Medulla oblongata (tissue), 1 donor: Measurements from ENCODE around the gene CTDSPL.

ENCODE experiments used
- DNase-seq: peaks from one replicate; pipeline ENCODE4 v3.0.0-alpha.2; 2015; ENCODE audit errors: extremely low spot score

CTDSPL gene

DNA sequence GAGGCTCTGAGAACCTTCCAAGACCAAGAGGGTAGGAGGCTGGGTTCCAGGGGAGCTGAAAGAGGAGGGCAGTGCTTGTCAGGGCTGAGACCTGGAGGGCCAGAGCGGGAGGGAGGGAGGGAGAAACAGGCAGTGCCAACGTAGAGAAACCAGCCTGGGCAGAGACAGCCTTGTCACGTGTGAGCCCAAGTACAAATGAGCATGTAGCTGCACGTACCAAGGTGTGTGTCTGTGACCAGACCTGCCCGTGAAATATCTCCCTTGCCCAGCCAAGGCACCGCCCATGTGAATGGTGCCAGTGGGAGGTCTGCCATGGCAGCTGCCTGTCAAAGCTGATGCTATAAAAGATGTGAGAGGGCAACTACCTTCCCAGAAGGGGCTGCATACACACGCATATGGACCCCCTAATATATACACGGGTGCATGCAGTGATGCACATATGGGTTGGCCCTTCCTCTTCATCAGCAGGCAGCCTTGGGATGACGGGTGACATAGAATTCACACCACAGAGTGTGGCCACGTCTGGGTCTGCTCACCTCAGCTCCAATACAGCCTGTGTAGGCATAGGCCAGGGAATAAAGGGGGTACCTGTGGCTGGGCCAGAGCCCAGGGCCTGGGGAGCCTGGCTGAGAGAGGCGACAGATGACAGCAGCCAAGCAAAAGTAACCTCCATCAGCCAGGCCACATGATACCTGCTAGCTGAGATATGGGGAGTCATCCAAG lies 7.8 kb upstream of the CTDSPL start:
- no peak for DNase-seq

DNA sequence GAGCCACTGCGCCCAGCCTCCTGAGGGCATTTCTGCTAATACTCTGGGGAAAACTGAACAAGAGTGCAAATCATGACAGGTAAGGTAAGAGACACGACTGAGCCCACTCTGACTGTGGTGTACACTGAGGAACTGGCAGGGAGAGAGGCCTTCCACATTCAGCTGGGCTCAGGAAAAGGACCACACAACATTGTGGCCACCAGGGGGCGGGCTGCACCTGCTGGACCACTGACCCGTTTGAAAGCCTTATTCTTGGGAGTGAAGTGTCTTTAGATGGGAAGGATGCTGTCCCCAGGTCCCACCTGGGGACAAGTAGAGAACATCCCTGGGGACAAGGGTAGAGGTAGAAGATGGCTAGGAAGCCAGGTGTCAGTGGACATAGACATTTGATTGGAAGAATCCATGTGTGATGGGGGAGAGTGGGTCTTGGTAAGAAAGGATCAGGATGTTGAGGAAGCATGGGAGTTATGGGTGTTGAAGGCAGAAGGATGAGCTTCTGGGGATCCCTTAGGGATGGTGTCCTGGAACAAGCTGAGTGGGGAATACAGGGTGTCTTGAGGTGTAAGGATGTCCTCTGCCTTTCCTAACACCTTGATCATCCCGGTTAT lies 6.2 kb upstream of the CTDSPL start:
- peak; percentile 92 for DNase-seq

GRCh38 chr3:37856381-37856780 lies 5.3 kb upstream of the CTDSPL start:
- peak; percentile 51 for DNase-seq

DNA sequence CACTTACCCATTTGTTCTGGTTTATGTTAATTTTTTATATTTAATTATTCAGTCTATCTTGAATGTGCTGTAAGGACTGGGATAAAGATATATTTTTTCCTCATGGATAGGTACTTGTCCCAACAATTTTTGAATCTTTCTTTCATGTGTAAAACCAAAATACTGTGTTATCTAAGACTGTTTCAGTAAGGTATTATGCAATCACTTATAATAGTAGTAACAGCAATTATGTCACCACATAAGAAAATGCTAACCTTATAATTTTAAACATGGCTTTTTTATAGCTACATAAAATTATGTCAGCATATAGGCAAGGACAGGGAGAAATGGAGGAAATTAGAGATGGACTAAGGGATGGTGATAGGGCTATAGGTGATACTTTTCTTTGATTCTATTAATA lies 2.9 kb upstream of the CTDSPL start:
- DNase-seq, result no peak

DNA sequence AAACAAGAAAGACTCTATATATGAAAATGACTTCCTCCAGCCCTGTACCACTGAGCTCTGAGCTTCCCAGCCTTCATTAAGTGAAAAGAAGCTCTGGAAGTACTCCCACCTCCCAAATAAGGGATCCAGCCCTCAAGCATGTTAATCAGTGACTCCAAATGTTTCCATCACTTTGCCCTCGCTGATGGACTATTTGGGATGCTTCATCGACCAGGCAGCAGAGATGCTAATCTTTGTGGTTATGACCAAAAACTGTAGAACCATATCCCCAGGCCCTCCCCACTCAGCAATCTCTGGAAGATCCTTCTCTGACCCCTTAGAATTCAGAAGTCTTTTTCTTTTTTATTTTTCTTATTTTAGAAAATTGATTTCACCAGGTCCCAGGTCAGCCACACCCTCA lies 2.3 kb upstream of the CTDSPL start:
- no peak for DNase-seq

- DNase-seq, result peak; percentile 17
Measured at GRCh38 chr3:37859908-37860199, 1.8 kb upstream of the CTDSPL start.

DNA sequence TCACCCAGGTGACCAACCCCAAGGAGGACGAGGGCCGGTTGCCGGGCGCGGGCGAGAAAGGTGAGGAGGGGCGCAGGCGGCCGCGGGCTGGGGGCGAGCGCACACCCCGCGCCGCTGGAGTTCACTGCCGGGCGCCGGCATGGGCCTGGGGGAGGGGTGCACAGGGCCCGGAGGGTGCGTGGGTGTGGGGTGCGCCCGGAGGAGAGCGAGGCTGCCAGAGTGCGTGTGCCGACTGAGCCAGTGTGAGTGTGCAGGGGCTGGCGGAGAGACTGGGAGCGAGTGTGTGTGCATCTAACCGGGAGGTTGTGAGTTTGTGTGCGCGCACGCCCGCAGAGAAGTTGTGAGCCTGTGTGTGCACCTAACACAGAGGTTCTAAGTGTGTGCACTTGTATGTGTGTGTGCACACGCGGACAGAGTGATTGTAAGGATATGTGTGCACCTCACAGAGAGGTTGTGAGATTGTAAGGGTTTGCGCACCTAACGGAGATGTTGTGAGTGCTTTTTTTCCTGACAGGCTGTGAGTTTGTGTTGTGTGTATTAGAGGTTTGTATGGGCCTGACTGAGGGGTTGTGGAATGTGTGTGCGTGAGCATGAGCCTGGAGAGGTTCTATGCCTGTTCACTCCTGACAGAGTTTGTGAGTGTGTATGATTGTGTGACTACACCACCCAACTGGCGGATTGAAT lies 681 bp downstream of the CTDSPL start:
- DNase-seq, result peak; percentile 28

- DNase-seq, result peak; percentile 69
Measured at GRCh38 chr3:37862903-37863815, 1.5 kb downstream of the CTDSPL start.

GRCh38 chr3:37863949-37864822 lies 2.5 kb downstream of the CTDSPL start:
- peak; percentile 22 for DNase-seq

DNA sequence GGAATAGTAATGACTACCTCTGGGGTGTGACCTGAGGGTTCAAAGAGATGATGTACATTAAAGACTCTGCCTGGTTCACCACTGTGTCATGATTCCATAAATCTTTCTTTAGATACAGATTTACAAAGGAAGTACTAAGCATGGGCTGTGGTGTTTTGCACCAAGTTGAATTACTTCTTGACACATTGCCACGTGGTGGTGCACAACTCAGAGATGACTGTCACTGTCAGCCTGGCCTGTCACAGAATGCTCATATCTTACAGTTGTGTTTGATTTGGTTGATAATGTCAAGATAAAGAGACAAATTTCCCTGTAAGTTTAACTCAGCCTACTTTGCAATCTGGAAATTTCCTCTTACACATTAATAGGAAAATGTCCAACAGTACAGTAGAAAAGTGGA lies 3.2 kb downstream of the CTDSPL start:
- peak; percentile 44 for DNase-seq

DNA sequence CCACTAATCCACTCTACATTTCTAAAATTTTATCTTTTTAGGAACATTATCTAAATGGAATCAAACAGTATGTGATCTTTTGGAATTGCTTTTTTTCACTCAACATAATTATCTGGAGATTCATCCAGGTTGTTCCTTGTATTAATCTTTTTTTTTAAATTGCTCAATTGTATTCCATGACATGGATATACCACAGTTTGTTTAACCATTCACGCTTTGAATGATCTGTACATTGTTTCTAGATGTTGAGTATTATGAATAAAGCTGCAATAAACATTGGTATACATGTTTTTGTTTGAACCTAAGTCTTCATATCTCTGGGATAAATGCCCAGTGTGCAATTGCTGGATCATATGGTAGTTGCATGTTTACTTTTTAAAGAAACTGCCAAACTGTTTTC lies 5.5 kb downstream of the CTDSPL start:
- DNase-seq, result no peak

- no peak for DNase-seq
Measured at GRCh38 chr3:37871858-37872257, 10.2 kb downstream of the CTDSPL start.

GRCh38 chr3:37872413-37873160 lies 10.9 kb downstream of the CTDSPL start:
- no peak for DNase-seq

DNA sequence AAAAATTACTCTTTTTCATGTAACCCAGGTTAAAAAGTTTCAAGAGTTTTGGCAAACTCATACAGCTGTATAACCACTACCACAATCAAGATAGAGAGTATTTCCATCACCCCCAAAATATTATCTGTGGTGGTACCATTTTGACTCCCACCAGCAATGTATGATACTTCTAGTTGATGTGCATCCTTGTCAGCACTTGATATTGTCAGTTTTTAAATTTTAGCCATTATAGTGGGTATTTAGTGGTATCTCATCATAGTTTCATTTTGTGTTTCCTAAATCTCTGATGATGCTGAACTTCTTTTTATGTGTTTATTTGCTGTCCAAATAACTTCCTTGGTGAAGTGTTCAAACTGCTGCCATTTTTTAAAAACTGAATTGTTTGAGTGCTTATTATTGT lies 14.6 kb downstream of the CTDSPL start:
- no peak for DNase-seq

GRCh38 chr3:37882711-37883110 lies 21.0 kb downstream of the CTDSPL start:
- no peak for DNase-seq

GRCh38 chr3:37885814-37886213 lies 24.1 kb downstream of the CTDSPL start:
- DNase-seq, result no peak

- DNase-seq, result no peak
Measured at GRCh38 chr3:37886395-37886794, 24.7 kb downstream of the CTDSPL start.

DNA sequence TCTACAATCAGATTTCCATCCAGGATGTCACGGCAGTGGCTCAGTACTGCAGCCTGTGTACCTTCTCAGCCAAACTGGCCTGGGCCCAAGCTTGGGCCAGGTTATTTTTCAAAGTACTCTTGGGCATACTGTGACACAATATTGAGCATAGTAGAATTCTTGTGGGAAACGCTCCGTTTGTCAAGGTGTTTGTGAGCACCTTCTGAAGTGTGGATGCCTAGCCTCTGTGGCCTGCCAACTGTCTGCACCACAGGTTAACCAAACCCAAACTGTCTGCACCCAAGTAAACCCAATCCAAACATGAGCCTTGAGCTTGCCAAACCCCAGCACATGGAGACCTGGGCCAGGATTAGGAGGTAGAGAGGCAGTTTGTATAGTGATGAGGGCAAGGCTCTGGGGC lies 25.4 kb downstream of the CTDSPL start:
- DNase-seq, result no peak

- DNase-seq, result no peak
Measured at GRCh38 chr3:37887824-37888223, 26.1 kb downstream of the CTDSPL start.

- DNase-seq, result no peak
Measured at GRCh38 chr3:37888421-37888820, 26.7 kb downstream of the CTDSPL start.

GRCh38 chr3:37890522-37890921 lies 28.8 kb downstream of the CTDSPL start:
- DNase-seq, result no peak
